DOHH2 (cell line): Measurements from ENCODE around the gene SSBP3.

Experiments used
- CTCF ChIP-seq: fragments of 200-600 bp; sonication (generic); IDR thresholded peaks from one replicate; pipeline ENCODE4 v1.5.1; 2014; ENCODE audit warnings: antibody characterized with exemption, mild to moderate bottlenecking, low read depth, low read length; ENCODE audit not compliant: poor library complexity, severe bottlenecking
- EZH2phosphoT487 ChIP-seq: fragments of 200-600 bp; sonication (generic); IDR thresholded peaks from 2 replicates; pipeline ENCODE4 v1.6.1; 2017; ENCODE audit warnings: borderline replicate concordance, mild to moderate bottlenecking, antibody characterized with exemption, low read length, moderate library complexity, mixed read lengths

- TF ChIP-seq CTCF (no peak), EZH2phosphoT487 (no peak)
These were observed 26.5 kb downstream of the SSBP3 start for GRCh38 chr1:54379555-54380289.
